ENCODE data around the gene FOSL1.

FOSL1 gene

GRCh38 chr11:65921033-65921555 is 20.9 kb upstream of the FOSL1 start:
- no peak overlapping the region for H3K4me3 ChIP-seq (ENCODE audit: low read length)
- DNase-seq (ENCODE audit: low read depth, low spot score) = no peak

DNA sequence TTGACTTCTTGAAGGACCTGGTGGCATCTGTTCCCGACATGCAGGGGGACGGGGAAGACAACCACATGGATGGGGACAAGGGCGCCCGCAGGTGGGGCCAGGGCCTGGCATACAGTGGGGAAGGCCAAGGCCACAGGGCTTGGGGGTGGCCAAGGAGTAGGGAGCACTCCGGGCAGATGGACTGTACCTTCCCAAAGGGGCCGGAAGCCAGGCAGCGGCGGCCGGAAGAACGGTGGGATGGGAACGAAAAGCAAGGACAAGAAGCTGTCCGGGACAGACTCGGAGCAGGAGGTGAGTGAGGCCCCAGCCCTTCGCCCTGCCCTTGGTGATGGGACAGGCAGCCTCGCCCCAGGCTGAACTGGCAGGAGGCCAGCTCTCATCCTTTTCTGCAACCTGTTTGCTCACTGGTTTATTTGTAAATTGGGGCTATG is 20.2 kb upstream of the FOSL1 start:
- H3K4me3 ChIP-seq (ENCODE audit: low read length) = peak overlapping the region; percentile 66
- DNase-seq (ENCODE audit: low read depth, low spot score) = no peak

DNA sequence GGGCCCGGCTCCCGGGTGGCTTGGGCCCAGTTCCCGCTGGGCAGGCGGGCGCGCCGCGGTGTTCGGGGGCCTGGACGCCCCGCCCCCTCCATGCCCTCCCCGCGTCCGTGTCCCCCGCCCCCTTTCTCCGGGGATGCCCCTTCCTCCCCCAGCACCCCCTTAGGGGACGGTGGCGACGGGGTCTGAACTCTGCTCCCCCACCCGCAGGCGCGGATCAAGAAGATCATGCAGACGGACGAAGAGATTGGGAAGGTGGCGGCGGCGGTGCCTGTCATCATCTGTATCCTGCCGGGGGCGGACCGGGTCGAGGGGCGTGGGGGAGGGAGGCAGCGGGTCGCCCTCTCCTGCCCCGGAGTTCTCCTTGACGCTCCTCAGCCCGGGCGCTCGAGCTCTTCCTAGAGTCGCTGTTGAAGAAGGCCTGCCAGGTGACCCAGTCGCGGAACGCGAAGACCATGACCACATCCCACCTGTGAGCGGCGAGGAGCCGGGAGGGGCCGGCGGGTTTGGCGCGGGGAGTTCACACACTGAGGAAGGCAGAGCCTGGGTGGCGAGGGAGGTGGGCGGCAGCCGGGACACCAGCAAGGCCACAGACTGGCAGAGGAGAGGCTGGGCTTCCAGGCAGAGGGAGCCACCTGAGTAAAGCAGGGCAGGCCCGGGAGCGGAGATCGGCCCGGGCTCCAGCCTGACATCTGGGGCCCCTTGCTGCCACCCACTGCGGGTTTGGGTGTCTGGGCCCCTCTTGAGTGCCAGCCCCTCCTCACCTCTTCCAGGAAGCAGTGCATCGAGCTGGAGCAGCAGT is 19.6 kb upstream of the FOSL1 start:
- H3K4me3 ChIP-seq (ENCODE audit: low read length) = peak overlapping the region; percentile 66
- no peak for DNase-seq (ENCODE audit: low read depth, low spot score)

- DNase-seq (ENCODE audit: low read depth, low spot score) = peak; percentile 93
- H3K4me3 ChIP-seq (ENCODE audit: low read length) = peak within 1 kb of the TSS; percentile 88
These were observed 19.0 kb upstream of the FOSL1 start, which contains the start of gene DRAP1 for GRCh38 chr11:65919141-65919572. DRAP1 (plus strand) TSS chr11:65919426; CDS start chr11:65919502, 76 bp downstream.

DNA sequence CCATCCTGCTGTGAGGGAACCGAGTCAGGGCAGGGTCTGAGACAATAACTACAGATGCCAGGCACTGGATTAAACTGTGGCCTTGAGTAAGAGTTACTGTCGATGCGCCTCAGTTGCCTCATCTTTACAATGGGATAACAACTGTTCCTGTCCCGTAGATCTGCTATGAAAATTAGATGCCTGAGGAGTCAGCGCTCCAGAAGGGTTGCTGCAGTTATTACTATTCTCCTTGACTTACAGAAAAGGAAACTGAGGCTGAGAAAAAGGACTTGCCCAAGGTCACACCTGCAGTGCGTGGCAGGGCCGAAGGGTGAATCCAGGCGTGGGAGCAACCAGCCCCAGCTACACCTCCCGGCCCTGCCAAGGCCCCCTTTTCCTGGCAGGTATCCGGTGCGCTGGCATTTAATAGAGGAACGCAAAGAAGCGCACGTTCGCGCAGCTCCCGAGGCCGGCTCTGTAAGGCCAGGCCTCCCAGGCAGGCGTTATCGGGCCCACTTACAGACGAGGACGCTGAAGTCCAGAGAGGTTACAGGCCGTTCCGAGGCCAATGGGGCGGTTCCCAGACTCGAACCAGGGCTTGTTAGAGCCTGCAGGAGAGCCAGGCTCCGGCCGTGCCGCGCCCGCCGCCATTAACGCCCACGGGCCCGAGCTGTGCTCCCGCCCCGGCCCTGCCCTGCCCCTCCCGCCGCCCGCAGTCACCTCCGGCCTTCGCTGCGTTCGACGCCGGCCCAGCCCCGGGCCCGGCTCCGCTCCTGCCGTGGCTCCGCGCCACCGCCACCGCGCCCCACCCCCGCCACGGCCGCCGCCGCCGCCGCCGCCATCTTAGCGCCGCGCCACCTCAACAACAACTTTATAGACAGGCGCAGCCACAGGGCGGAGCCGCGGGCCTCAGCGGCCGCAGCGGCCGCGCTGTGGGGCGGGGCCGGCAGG is 18.3 kb upstream of the FOSL1 start, which contains the start of gene C11orf68:
Gene C11orf68, minus strand, starts transcription at position 852 of the 930 bp plus-strand sequence. Its CDS starts 31 bp downstream, at position 821.
- no peak for DNase-seq (ENCODE audit: low read depth, low spot score)
- peak within 1 kb of the TSS; percentile 88 for H3K4me3 ChIP-seq (ENCODE audit: low read length)

GRCh38 chr11:65917434-65918210 is 17.4 kb upstream of the FOSL1 start:
- DNase-seq (ENCODE audit: low read depth, low spot score) = no peak
- peak overlapping the region; percentile 88 for H3K4me3 ChIP-seq (ENCODE audit: low read length)

DNA sequence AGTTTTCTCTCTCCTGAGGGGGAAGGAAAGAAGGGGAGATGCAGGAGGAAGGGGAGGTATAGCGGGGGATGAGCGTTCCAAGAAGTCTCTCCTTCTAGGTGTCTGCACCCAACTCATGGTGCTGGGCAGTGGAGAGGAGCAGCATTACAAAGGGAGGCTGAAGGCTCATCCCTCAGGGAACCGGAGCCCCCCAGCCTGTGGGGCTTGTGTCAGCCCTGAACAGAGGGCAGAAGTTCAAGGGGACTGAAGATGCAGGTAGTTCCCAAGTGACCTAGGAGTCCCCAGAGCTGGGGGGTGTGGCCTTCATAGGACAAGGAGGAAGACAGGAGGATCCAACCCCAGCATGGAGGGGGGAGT is 16.9 kb upstream of the FOSL1 start:
- no peak for DNase-seq (ENCODE audit: low read depth, low spot score)
- H3K4me3 ChIP-seq (ENCODE audit: low read length) = no peak overlapping the region

- no peak for DNase-seq (ENCODE audit: low read depth, low spot score)
- H3K4me3 ChIP-seq (ENCODE audit: low read length) = no peak overlapping the region
These were observed 16.2 kb upstream of the FOSL1 start for GRCh38 chr11:65916391-65916790.

- no peak for DNase-seq (ENCODE audit: low read depth, low spot score)
These were observed 15.6 kb upstream of the FOSL1 start for GRCh38 chr11:65915821-65916251.

GRCh38 chr11:65915101-65915820 is 15.1 kb upstream of the FOSL1 start:
- no peak overlapping the region for H3K4me3 ChIP-seq (ENCODE audit: low read length)
- DNase-seq (ENCODE audit: low read depth, low spot score) = no peak

More at GRCh38 chr11:65915821-65916251, 15.6 kb upstream of the FOSL1 start:
- no peak overlapping the region for H3K4me3 ChIP-seq (ENCODE audit: low read length)

DNA sequence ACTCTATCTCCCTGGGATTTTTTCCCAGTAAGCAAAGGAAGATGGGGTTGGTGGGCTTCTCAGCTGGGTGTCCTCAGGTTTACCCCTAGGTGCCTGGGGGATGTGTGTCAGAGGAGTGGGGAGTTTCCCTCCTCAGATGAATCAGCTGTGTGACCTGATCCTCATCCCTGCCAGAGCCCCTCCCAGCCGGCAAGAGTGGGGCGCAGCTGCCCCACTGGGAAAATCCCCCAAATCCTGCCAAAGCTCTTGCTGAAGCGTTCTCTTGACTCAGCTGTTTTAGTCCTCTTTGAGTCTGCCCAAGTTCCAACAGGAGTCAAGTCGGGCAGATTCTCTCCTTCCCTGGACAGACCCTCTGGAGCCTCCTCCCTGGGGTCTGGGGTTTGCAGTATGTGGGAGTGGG is 12.7 kb upstream of the FOSL1 start:
- DNase-seq (ENCODE audit: low read depth, low spot score) = no peak
- H3K4me3 ChIP-seq (ENCODE audit: low read length) = no peak overlapping the region

DNA sequence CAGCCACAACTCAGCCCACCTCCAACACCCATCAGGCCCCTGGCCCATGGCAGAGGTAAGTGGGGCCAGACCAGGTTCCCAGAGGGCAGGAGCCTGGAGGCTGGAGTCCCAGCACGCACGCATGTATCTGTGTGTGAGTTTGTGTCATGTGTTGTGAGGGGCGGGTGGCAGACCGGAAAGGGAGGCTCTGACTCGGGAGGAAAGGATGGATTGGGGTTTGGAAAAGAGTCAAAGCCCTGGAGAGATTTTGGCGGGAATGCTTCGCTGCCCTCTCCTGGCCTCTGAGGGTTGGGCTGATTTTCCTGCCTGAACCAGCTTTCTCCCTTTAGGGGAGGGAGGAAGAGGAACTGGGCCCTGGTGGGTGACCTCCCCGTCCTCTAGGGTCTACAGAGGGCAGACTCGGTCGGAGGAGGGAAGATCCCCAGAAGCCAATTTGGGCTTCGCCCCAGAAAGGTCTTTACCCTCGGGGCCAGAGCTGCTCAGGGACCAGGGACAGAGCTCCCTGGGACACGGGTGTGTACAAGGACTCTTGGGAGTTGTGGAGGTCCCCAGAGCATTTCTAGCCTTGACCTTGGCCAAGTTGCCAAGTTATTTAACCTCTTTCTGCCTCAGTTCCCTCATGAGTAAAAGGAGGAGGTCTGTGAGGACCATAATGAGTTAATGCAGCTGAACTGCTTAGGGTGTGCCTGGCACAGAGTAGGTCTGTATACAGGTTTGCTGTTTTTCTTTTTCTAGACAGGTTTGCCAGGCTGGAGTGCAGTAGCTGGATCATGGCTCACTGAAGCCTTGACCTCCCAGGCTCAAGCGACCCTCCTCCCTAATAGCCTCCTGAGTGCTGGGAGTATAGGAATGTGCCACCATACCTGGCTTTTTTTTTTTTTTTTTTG is 11.7 kb upstream of the FOSL1 start:
- DNase-seq (ENCODE audit: low read depth, low spot score) = no peak
- no peak overlapping the region for H3K4me3 ChIP-seq (ENCODE audit: low read length)

GRCh38 chr11:65907878-65908277 is 7.7 kb upstream of the FOSL1 start:
- no peak for DNase-seq (ENCODE audit: low read depth, low spot score)
- H3K4me3 ChIP-seq (ENCODE audit: low read length) = no peak overlapping the region

- no peak for DNase-seq (ENCODE audit: low read depth, low spot score)
- no peak overlapping the region for H3K4me3 ChIP-seq (ENCODE audit: low read length)
These were observed 6.4 kb upstream of the FOSL1 start for GRCh38 chr11:65906602-65907001.

- no peak overlapping the region for H3K4me3 ChIP-seq (ENCODE audit: low read length)
- DNase-seq (ENCODE audit: low read depth, low spot score) = no peak
These were observed 3.5 kb upstream of the FOSL1 start for GRCh38 chr11:65903715-65904114.

DNA sequence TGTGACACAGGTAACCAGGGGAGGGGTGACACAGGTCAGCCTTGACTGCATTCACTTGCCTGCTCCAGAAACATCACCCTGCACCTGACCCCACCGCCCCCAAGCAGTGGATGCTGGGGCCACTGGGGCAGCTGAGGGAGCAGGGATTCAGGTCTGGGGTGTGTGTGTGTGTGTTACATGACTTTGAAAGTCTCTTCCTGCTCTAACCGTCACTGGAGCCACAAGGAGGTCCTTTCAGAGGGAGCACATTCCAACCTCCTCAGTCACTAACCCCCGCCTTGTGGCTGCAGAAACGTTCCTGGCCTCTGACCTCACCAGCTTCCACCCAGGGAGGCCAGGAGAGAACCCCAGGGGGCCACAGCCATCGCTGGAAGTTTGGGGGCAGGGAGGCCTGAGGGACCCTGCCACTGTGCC is 2.9 kb upstream of the FOSL1 start:
- H3K4me3 ChIP-seq (ENCODE audit: low read length) = no peak overlapping the region
- DNase-seq (ENCODE audit: low read depth, low spot score) = no peak

DNA sequence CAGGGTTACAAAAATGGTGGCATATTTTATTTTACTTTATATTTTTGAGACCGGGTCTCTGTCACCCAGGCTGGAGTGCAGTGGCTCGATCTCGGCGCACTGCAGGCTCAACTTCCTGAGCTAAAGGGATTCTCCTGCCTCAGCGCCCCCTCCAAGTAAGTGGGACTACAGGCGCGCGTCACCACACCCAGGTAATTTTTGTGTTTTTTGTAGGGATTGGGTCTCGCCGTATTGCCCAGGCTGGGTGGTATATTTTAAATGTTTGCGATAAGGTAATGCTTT is 652 bp upstream of the FOSL1 start:
- no peak for DNase-seq (ENCODE audit: low read depth, low spot score)
- no peak overlapping the region for H3K4me3 ChIP-seq (ENCODE audit: low read length)
